Measurements from ENCODE around the gene STN1. TPM values are rescaled to one million over a fixed set of nuclear protein-coding genes. Genes with fewer than 3 reads are reported as not detected.

Gene STN1
- total and polyA plus RNA-seq, 2 of the 8 experiments (the other 6 are each of a cell fraction or from before 2014, with no cell fraction given), result 10.1 to 12.4 TPM

- H2BK12ac ChIP-seq (ENCODE audit: low read depth, low read length), result no peak overlapping the region
- FAIRE-seq (no peak), DNase-seq (ENCODE audit: low read depth in 1 of 2, low spot score in 2 of 2) (no peak)
- H2AK5ac ChIP-seq (ENCODE audit: low read depth, low read length), result no peak overlapping the region
- no peak overlapping the region for H4K91ac ChIP-seq (replicated peaks; ENCODE audit: insufficient read length, low read length)
- H2BK20ac ChIP-seq (ENCODE audit: low read length), result no peak overlapping the region
- H3K79me2 ChIP-seq (ENCODE audit: control insufficient read depth in 1 of 2, insufficient read depth in 2 of 2, low read length in 2 of 2), result no peaks in the 10 kb centered on the region
- no peak overlapping the region for H3K9ac ChIP-seq (replicated peaks in 1 of 4; ENCODE audit: extremely low read depth in 1 of 4, low read depth in 3 of 4, low read length in 3 of 4)
- H2AFZ ChIP-seq (ENCODE audit: low read length), result no peak overlapping the region
- no peak overlapping the region for H4K8ac ChIP-seq (ENCODE audit: extremely low read depth, insufficient read depth, low read length)
- H3K36me3 ChIP-seq (ENCODE audit: control insufficient read depth in 2 of 4, insufficient read depth in 4 of 4, low read length in 3 of 4), result no peaks in the 10 kb centered on the region
- peaks cover 0 to 6% (median 4%) of the 10 kb centered on the region in 4 experiments; a peak in 4 of 7 replicates for H3K27me3 ChIP-seq (replicated peaks in 1 of 4; ENCODE audit: control insufficient read depth in 3 of 4, extremely low read depth in 1 of 4, insufficient read depth in 3 of 4, low read length in 3 of 4)
- H3K4me1 ChIP-seq (replicated peaks in 1 of 4; ENCODE audit: control insufficient read depth in 3 of 4, insufficient read depth in 4 of 4, low read length in 3 of 4), result no peaks in the 10 kb centered on the region
- ChIA-PET POLR2A (ENCODE audit: partially characterized antibody) (interaction anchor here (0.9 kb wide), 1 partner anchor 146 kb away, joined by 3 read pairs; no protein-coding TSS in a partner anchor), CTCF (ENCODE audit: partially characterized antibody) (interaction anchor here (0.7 to 5.3 kb wide), 10 partner anchors 10 to 149 kb away, joined by 3 to 42 read pairs (median 4); no protein-coding TSS in a partner anchor)
- H4K5ac ChIP-seq (ENCODE audit: insufficient read length, low read depth, low read length), result no peak overlapping the region
- H2BK5ac ChIP-seq (ENCODE audit: low read depth, low read length), result no peak overlapping the region
- no peak overlapping the region for H3K27ac ChIP-seq (ENCODE audit: low read depth, low read length)
- WGBS, 2 experiments (ENCODE audit: extremely low coverage in 1 of 2, insufficient coverage in 1 of 2, insufficient read length in 1 of 2, insufficient replicate concordance in 2 of 2, low coverage in 1 of 2, low lambda C conversion rate in 2 of 2, missing lambda C conversion rate in 1 of 2), result 88% methylated on average over 1 of the region's 1 CpG; no CpG with 5 or more reads in 1 of the 2 experiments
- H3K4ac ChIP-seq (replicated peaks; ENCODE audit: insufficient read length, low read depth, low read length), result no peak overlapping the region
- H3K18ac ChIP-seq (ENCODE audit: extremely low read depth, low read length), result no peak overlapping the region
- H3K9me3 ChIP-seq (ENCODE audit: insufficient read depth in 2 of 2, low read depth in 1 of 2, low read length in 1 of 2), result peaks cover 2 to 8% of the 10 kb centered on the region in 2 experiments; a peak in 1 of 4 replicates
- H3K4me2 ChIP-seq (ENCODE audit: insufficient read depth in 1 of 2, low read depth in 2 of 2, low read length in 2 of 2), result no peak overlapping the region
- no peaks in the 10 kb centered on the region for H4K20me1 ChIP-seq (replicated peaks in 1 of 2; ENCODE audit: control insufficient read depth in 1 of 2, insufficient read depth in 2 of 2, low read length in 2 of 2)
- no peak overlapping the region for H3K14ac ChIP-seq (ENCODE audit: insufficient read length)
- no peak overlapping the region for H3K56ac ChIP-seq (replicated peaks; ENCODE audit: insufficient read length, low read depth, low read length)
- H3K23me2 ChIP-seq (ENCODE audit: low read depth, low read length), result no peaks in the 10 kb centered on the region
- H2BK15ac ChIP-seq (ENCODE audit: low read length), result no peak overlapping the region
- H2BK120ac ChIP-seq (replicated peaks; ENCODE audit: low read depth, low read length), result no peak overlapping the region
- no peak overlapping the region for H3K4me3 ChIP-seq (ENCODE audit: extremely low read depth in 1 of 4, insufficient read depth in 2 of 4, low read depth in 3 of 4, low read length in 4 of 4)
- no peaks in the 10 kb centered on the region for H3K79me1 ChIP-seq (ENCODE audit: low read depth, low read length)
- H3K23ac ChIP-seq (ENCODE audit: insufficient read length), result no peak overlapping the region
Observed at GRCh38 chr10:103861505-103861904, 56.5 kb downstream of the STN1 start.

All from H1 (cell line).